Measurements from ENCODE around the gene IGSF22.
A peak's percentile ranks its signal among the peaks of the same experiment; 100 is the strongest.
"Not testable (repeated sequence)": the region's sequence is repeated elsewhere in the genome, so short reads cannot be mapped to it uniquely, and the experiment has no call there.

The IGSF22 gene

GRCh38 chr11:18699269-18699596 is 26.8 kb downstream of the IGSF22 start:
- ATAC-seq, result no peak
- H3K36me3 Mint-ChIP-seq (ENCODE audit: low read depth), result no peaks in the 10 kb centered on the region
- peaks cover 18% of the 10 kb centered on the region for H3K4me1 Mint-ChIP-seq
- peaks cover 5% of the 10 kb centered on the region for H3K27me3 Mint-ChIP-seq
- H3K9me3 Mint-ChIP-seq, result no peaks in the 10 kb centered on the region
- peak overlapping the region; percentile 75 for H3K4me3 Mint-ChIP-seq
- no peak for DNase-seq
- no peak overlapping the region for H3K27ac Mint-ChIP-seq

DNA sequence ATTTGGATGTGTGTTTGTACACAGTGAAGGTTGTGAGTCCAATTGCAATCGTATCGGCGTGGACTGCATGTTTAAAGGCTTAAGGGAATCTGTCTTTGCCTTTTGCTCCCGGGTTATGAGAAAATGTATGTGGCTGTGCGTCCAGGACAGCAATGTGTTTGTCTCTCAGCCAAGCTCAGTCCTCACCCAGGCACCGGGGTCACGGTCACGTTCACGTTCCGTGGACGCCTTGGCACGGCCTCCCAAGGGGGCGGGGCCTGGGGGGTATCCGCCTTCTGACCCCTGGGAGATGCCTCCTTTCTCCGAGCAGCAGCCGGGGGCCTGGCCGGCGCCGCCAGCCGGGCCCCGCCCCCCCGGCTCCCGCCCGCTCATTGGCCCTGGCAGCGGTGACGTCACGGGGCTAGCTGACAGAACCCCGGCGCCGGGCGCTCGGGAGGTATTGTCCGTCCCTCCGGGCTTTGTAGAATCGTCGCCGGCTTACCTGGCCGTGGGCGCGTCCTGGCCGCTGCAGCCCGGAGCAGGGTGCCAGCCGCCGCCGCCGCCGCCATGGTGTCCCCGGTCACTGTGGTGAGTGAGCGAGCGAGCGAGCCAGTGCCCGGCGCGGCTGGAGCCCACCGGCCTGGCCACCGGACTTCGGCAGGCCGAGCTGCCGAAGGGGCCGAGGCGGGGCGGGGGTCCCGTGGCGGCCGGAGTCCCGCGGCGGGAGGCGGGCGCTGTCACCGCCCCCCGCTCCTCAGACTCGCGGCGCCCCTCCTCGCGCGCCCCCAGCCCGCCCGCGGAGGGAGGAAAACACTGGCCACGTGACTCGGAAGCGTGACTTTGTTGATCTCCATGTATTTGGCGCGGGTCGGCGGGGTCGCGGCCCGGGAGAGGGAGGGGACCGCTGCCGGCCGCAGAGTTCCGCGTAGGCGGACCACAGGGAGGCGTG is 27.4 kb downstream of the IGSF22 start, which contains the start of gene TMEM86A:
Gene TMEM86A (plus strand): TSS at position 439 of the 928 bp plus-strand sequence. CDS start 108 bp downstream, at position 547.
- H3K9me3 Mint-ChIP-seq, result no peaks in the 10 kb centered on the region
- ATAC-seq, result peak; percentile 88
- H3K4me3 Mint-ChIP-seq, result peak within 1 kb of the TSS; percentile 75
- peaks cover 5% of the 10 kb centered on the region for H3K27me3 Mint-ChIP-seq
- no peaks in the 10 kb centered on the region for H3K36me3 Mint-ChIP-seq (ENCODE audit: low read depth)
- H3K4me1 Mint-ChIP-seq, result peaks cover 18% of the 10 kb centered on the region
- peak; percentile 90 for DNase-seq
- H3K27ac Mint-ChIP-seq, result no peak within 1 kb of the TSS

- ATAC-seq (no peak), DNase-seq (no peak)
- Mint-ChIP-seq H3K36me3 (ENCODE audit: low read depth) (no peaks in the 10 kb centered on the region), H3K27me3 (peaks cover 6% of the 10 kb centered on the region), H3K4me3 (no peak overlapping the region), H3K27ac (no peak overlapping the region), H3K4me1 (peaks cover 16% of the 10 kb centered on the region), H3K9me3 (no peaks in the 10 kb centered on the region)
Measured at GRCh38 chr11:18697576-18697975, 28.4 kb downstream of the IGSF22 start.

GRCh38 chr11:18696638-18697225 is 29.3 kb downstream of the IGSF22 start:
- Mint-ChIP-seq H3K27ac (no peak overlapping the region), H3K4me3 (no peak overlapping the region), H3K27me3 (peaks cover 6% of the 10 kb centered on the region), H3K9me3 (no peaks in the 10 kb centered on the region), H3K4me1 (peaks cover 16% of the 10 kb centered on the region), H3K36me3 (ENCODE audit: low read depth) (no peaks in the 10 kb centered on the region)
- DNase-seq, result no peak
- ATAC-seq, result no peak

GRCh38 chr11:18692941-18693760 is 32.8 kb downstream of the IGSF22 start:
- Mint-ChIP-seq H3K4me3 (no peak overlapping the region), H3K4me1 (peaks cover 3% of the 10 kb centered on the region), H3K36me3 (ENCODE audit: low read depth) (no peaks in the 10 kb centered on the region), H3K27ac (no peak overlapping the region), H3K27me3 (peaks cover 1% of the 10 kb centered on the region), H3K9me3 (no peaks in the 10 kb centered on the region)
- ATAC-seq (no peak), DNase-seq (no peak)

DNA sequence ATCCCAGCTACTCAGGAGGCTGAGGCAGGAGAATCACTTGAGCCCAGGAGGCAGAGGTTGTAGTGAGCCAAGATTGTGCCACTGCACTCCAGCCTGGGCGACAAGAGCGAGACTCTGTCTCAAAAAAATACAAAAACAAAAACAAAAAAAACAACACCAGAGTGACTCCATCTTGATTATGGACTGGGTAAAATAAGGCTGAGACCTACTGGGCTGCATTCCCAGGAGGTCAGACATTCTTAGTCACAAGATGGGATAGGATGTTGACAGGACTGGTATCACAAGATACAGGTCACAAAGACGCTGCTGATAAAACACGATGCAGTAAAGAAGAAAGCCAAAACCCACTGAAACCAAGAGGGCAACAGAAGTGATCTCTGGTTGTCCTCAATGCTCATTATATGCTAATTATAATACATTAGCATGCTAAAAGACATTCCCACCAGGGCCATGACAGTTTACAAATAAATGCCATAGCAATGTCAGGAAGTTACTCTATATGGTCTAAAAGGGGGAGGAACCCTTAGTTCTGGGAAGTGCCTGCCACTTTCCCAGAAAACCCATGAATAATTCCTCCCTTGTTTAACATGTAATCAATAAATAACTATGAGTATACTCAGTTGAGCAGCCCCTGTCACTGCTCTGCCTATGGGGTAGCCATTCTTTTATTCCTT is 34.4 kb downstream of the IGSF22 start:
- H3K36me3 Mint-ChIP-seq (ENCODE audit: low read depth); DNase-seq; H3K4me1 Mint-ChIP-seq; ATAC-seq; H3K27me3 Mint-ChIP-seq; H3K4me3 Mint-ChIP-seq; H3K27ac Mint-ChIP-seq; H3K9me3 Mint-ChIP-seq: not testable (repeated sequence)

- Mint-ChIP-seq H3K27ac (no peak overlapping the region), H3K27me3 (no peaks in the 10 kb centered on the region), H3K9me3 (no peaks in the 10 kb centered on the region), H3K4me3 (no peak overlapping the region), H3K4me1 (peaks cover 3% of the 10 kb centered on the region), H3K36me3 (ENCODE audit: low read depth) (no peaks in the 10 kb centered on the region)
- DNase-seq, result no peak
- no peak for ATAC-seq
Measured at GRCh38 chr11:18684267-18684666, 41.7 kb downstream of the IGSF22 start.

DNA sequence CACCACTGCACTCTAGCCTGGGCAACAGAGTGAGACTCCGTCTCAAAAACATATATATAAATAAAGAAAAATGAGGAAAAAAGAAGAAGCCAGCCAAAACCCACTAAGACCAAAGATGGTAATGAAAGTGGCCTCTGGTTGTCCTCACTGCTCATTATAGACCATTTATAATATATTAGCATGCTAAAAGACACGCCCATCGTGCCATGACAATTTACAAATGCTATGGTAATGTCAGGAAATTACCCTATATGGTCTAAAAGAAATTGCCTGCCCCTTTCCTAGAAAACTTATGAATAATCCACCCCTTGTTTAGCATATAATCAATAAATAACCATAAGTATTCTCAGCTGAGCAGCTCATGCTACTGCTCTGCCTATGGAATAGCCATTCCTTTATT is 43.5 kb downstream of the IGSF22 start:
- no peaks in the 10 kb centered on the region for H3K36me3 Mint-ChIP-seq (ENCODE audit: low read depth)
- H3K27ac Mint-ChIP-seq, result no peak overlapping the region
- no peak overlapping the region for H3K4me3 Mint-ChIP-seq
- H3K4me1 Mint-ChIP-seq, result peaks cover 5% of the 10 kb centered on the region
- ATAC-seq, result no peak
- no peaks in the 10 kb centered on the region for H3K9me3 Mint-ChIP-seq
- no peaks in the 10 kb centered on the region for H3K27me3 Mint-ChIP-seq
- DNase-seq, result no peak

GRCh38 chr11:18681949-18682348 is 44.0 kb downstream of the IGSF22 start:
- ATAC-seq; DNase-seq; H3K27ac Mint-ChIP-seq; H3K36me3 Mint-ChIP-seq (ENCODE audit: low read depth); H3K27me3 Mint-ChIP-seq; H3K4me3 Mint-ChIP-seq; H3K4me1 Mint-ChIP-seq; H3K9me3 Mint-ChIP-seq: not testable (repeated sequence)

DNA sequence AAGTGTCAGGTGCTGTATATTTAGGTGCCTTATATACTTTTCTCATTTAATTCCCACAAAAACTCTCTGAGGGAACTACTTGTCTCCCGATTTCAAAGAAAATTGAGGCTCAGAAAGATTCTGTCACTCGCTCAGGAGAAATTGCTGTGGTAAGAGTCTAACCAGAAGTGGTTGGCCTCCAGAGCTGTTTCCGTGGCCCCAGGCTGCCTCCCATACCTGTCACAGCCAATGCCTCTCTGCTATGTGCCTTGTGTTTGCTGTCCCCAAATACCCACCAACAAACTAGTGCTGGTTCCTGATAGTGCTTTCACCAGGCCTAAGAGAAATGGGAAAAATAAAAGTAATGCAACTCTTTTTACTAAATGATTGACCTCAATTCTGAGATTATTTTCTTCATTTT is 48.4 kb downstream of the IGSF22 start:
- Mint-ChIP-seq H3K4me1 (peaks cover 19% of the 10 kb centered on the region), H3K9me3 (no peaks in the 10 kb centered on the region), H3K27ac (no peak overlapping the region), H3K27me3 (no peaks in the 10 kb centered on the region), H3K4me3 (no peak overlapping the region), H3K36me3 (ENCODE audit: low read depth) (no peaks in the 10 kb centered on the region)
- no peak for DNase-seq
- no peak for ATAC-seq

GRCh38 chr11:18676803-18677202 is 49.2 kb downstream of the IGSF22 start:
- Mint-ChIP-seq H3K27ac (no peak overlapping the region), H3K9me3 (no peaks in the 10 kb centered on the region), H3K4me3 (no peak overlapping the region), H3K36me3 (ENCODE audit: low read depth) (no peaks in the 10 kb centered on the region), H3K4me1 (peaks cover 23% of the 10 kb centered on the region), H3K27me3 (no peaks in the 10 kb centered on the region)
- no peak for ATAC-seq
- no peak for DNase-seq

DNA sequence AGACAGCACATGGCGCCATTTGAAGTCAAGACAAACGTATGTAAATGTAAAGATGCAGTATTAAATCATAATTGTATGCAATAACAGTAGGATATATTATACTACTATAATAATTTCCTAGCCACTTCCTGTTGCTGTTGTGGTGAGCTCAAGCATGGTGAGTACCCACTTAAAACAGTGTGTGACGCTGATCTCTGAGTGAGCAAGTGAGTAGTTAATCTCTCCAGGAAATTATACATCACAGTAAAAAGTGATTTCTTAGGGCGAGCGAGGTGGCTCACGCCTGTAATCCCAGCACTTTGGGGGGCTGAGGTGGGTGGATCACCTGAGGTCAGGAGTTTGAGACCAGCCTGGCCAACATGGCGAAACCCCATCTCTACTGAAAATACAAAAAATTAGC is 53.8 kb downstream of the IGSF22 start:
- ATAC-seq, result peak; percentile 89
- Mint-ChIP-seq H3K4me3 (peak overlapping the region; percentile 44), H3K27ac (peak overlapping the region; percentile 75), H3K4me1 (peaks cover 54% of the 10 kb centered on the region)
- not testable (repeated sequence) for H3K27me3 Mint-ChIP-seq; H3K9me3 Mint-ChIP-seq; DNase-seq; H3K36me3 Mint-ChIP-seq (ENCODE audit: low read depth)

DNA sequence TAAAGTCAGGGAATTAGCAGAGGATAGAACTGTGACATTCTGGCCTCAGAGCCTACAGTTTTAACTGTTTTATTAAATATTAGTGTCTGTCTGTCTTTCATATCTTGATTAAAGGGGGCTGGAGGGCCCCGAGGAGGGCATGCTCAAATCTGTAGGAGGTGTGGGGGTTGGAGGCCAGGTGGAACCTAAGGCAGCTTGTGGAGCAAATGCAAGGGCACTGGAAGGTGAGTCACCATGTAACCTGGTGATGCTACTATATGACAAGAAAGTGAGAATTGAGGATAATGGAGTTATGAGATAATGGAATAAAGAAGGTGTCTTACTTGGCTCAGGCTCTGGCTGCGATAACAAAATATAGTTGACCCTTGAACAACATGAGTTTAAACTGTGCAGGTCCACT is 54.7 kb downstream of the IGSF22 start:
- Mint-ChIP-seq H3K4me3 (peak overlapping the region; percentile 7), H3K36me3 (ENCODE audit: low read depth) (no peaks in the 10 kb centered on the region), H3K4me1 (peaks cover 61% of the 10 kb centered on the region), H3K9me3 (no peaks in the 10 kb centered on the region), H3K27ac (peak overlapping the region; percentile 51), H3K27me3 (no peaks in the 10 kb centered on the region)
- ATAC-seq (peak; percentile 20), DNase-seq (peak; percentile 26)

GRCh38 chr11:18669711-18670110 is 56.3 kb downstream of the IGSF22 start:
- no peaks in the 10 kb centered on the region for H3K36me3 Mint-ChIP-seq (ENCODE audit: low read depth)
- peaks cover 73% of the 10 kb centered on the region for H3K4me1 Mint-ChIP-seq
- no peak overlapping the region for H3K4me3 Mint-ChIP-seq
- DNase-seq (no peak), ATAC-seq (no peak)
- H3K27ac Mint-ChIP-seq, result peak overlapping the region; percentile 64
- no peaks in the 10 kb centered on the region for H3K9me3 Mint-ChIP-seq
- no peaks in the 10 kb centered on the region for H3K27me3 Mint-ChIP-seq

Measured in activated naive CD8-positive, alpha-beta T cell treated with anti-CD3 and anti-CD28 coated beads, Interleukin-2, amount 50 U/mL, for 24 hours (primary cell).